BLaER1 treated with 17β-estradiol and CSF1 and Interleukin-3, amounts not matched to agents 10 nM and 100 nM (cell line): Measurements from ENCODE around the gene MX2.

Source experiments
- H3K27ac ChIP-seq, 11 experiments: shearing (Covaris generic); formaldehyde crosslinking; 2 replicates each; pipeline ENCODE4 v1.8.1; 2022
- H3K27me3 ChIP-seq, 11 experiments: shearing (Covaris generic); formaldehyde crosslinking; 2 replicates each; pipeline ENCODE4 v1.8.1; 2022
- H3K36me3 ChIP-seq, 11 experiments: shearing (Covaris generic); formaldehyde crosslinking; 2 replicates each; pipeline ENCODE4 v1.8.1; 2022
- H3K4me1 ChIP-seq, 10 experiments: shearing (Covaris generic); formaldehyde crosslinking; 2 replicates each; pipeline ENCODE4 v1.8.1; 2022
- H3K4me2 ChIP-seq, 11 experiments: shearing (Covaris generic); formaldehyde crosslinking; 2 replicates each; pipeline ENCODE4 v1.8.1; 2022
- H3K4me3 ChIP-seq, 10 experiments: shearing (Covaris generic); formaldehyde crosslinking; 2 replicates each; pipeline ENCODE4 v1.8.1; 2022
- H3K9ac ChIP-seq, 11 experiments: shearing (Covaris generic); formaldehyde crosslinking; 2 replicates each; pipeline ENCODE4 v1.8.1; 2022
- H3K9me3 ChIP-seq, 11 experiments: shearing (Covaris generic); formaldehyde crosslinking; replicated peaks in 1 of 11; 2 replicates each; pipeline ENCODE4 v1.8.1; 2022
- H4K20me1 ChIP-seq, 11 experiments: shearing (Covaris generic); formaldehyde crosslinking; 2 replicates each; pipeline ENCODE4 v1.8.1; 2022
- Cebpa-rat ChIP-seq, 11 experiments: shearing (Covaris generic); IDR thresholded peaks; 2 replicates each; pipeline ENCODE4 v1.8.1; 2022

MX2 gene

DNA sequence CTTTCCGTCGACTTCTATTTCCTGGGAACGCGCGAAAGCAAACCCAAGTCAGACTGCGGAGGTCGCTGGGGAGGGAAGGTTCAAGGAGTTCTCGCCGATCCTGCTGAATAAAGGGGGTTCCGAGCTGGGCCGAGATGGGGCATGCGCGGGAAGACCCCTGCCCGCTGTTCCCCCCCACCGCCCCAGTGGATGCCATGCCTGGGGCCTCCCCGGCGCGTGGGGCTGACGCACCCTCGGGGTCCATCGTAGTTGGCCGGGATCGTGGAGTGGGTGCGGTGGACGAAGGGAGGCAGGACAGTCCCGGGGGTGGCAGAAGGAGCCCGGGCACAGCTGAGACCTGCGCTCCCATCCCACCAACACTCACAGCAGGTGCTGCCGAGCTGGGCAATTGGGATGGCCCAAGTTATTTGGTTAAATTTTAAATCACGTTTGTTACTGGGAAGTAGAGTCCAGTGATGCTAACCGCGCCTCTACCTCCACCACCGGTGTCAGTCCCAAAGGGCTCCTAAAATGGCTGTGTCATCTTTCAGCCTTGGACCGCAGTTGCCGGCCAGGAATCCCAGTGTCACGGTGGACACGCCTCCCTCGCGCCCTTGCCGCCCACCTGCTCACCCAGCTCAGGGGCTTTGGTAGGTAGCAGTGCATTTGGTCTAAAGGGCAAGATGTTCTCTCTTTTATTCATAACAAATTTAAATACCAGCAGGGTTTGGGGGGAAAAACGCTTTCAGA lies 65.0 kb downstream of the MX2 start:
- peak overlapping the region; percentile 74 to 98 (median 92) for H3K4me2 ChIP-seq
- peaks cover 51 to 88% (median 81%) of the 10 kb centered on the region in 10 experiments for H3K4me1 ChIP-seq
- H3K9ac ChIP-seq, result peak overlapping the region in 10 of 11 experiments; percentile 18 to 87 (median 75); a peak in 15 of 22 replicates
- TF ChIP-seq Cebpa-rat (IDR thresholded peaks at IDR 0.05), result no peak
- peaks cover 0 to 13% (median 0%) of the 10 kb centered on the region in 11 experiments; a peak in 1 of 22 replicates for H4K20me1 ChIP-seq
- peak overlapping the region in 5 of 11 experiments; percentile 62 to 75 (median 72); a peak in 6 of 22 replicates for H3K27ac ChIP-seq
- peaks cover 0 to 29% (median 0%) of the 10 kb centered on the region in 11 experiments; a peak in 4 of 22 replicates for H3K36me3 ChIP-seq
- H3K9me3 ChIP-seq, result no peaks in the 10 kb centered on the region
- peak overlapping the region; percentile 55 to 79 (median 64) for H3K4me3 ChIP-seq
- H3K27me3 ChIP-seq, result peaks cover 23 to 39% (median 27%) of the 10 kb centered on the region in 11 experiments

DNA sequence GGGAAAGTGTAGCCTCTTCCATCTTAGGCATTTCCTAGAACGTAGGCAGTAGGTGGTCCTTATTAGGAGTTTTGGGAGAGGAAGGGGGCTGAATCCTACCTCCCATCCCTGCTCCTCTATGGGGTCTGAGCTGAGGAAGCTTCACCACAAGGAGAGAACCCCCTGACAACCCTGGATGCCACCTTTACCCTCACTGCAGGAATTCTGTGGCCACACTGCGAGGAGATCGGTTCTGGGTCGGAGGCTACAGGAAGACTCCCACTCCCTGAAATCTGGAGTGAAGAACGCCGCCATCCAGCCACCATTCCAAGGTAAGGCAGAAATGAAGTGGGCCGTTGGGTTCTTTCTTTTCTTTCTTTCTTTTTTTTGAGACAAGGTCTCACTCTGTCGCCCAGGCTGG lies 65.7 kb downstream of the MX2 start:
- Histone ChIP-seq H3K4me1 (peaks cover 51 to 88% (median 81%) of the 10 kb centered on the region in 10 experiments), H3K27me3 (peaks cover 23 to 39% (median 27%) of the 10 kb centered on the region in 11 experiments)

DNA sequence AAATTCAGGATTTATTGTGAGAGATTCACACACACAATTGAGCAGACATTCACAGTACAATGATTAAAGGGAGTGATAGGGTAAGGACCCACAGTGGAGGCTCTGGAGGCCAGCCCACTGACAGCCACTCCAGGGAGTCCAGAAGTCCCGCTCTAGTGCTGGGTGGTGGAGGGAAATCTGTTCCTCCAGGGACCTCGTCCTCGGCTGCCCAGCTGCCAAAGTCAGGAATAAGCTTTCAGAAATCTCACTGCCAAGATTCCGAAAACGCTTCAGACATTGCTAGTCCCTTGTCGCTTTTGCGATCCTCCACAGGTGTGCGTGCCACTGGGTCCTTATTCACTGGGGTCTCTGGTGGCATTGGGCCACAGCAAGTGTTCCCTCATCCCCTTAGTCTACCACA lies 66.5 kb downstream of the MX2 start:
- H3K9me3 ChIP-seq, result peaks cover 1 to 7% (median 4%) of the 10 kb centered on the region in 11 experiments; a peak in 13 of 22 replicates
- H3K27ac ChIP-seq, result no peak overlapping the region
- H3K9ac ChIP-seq, result peak overlapping the region in 3 of 11 experiments; percentile 1 to 25 (median 19); a peak in 2 of 22 replicates
- peaks cover 23 to 39% (median 27%) of the 10 kb centered on the region in 11 experiments for H3K27me3 ChIP-seq
- peaks cover 0 to 44% (median 0%) of the 10 kb centered on the region in 11 experiments; a peak in 4 of 22 replicates for H3K36me3 ChIP-seq
- H4K20me1 ChIP-seq, result peaks cover 0 to 13% (median 0%) of the 10 kb centered on the region in 11 experiments; a peak in 1 of 22 replicates
- H3K4me1 ChIP-seq, result peaks cover 50 to 89% (median 84%) of the 10 kb centered on the region in 10 experiments
- H3K4me2 ChIP-seq, result peak overlapping the region; percentile 74 to 98 (median 92)
- no peak for TF ChIP-seq Cebpa-rat (IDR thresholded peaks at IDR 0.05)
- peak overlapping the region in 1 of 10 experiments; percentile 79; a peak in 1 of 20 replicates for H3K4me3 ChIP-seq

More for the DNA sequence above, 65.7 kb downstream of the MX2 start:
- H3K9ac ChIP-seq, result no peak overlapping the region
- H3K9me3 ChIP-seq, result no peaks in the 10 kb centered on the region; a peak in 2 of 22 replicates
- peak overlapping the region in 4 of 10 experiments; percentile 3 to 79 (median 68); a peak in 4 of 20 replicates for H3K4me3 ChIP-seq
- H3K27ac ChIP-seq, result no peak overlapping the region
- peaks cover 0 to 13% (median 0%) of the 10 kb centered on the region in 11 experiments; a peak in 1 of 22 replicates for H4K20me1 ChIP-seq
- H3K36me3 ChIP-seq, result peaks cover 0 to 36% (median 0%) of the 10 kb centered on the region in 11 experiments; a peak in 4 of 22 replicates
- H3K4me2 ChIP-seq, result peak overlapping the region; percentile 74 to 98 (median 92)
- TF ChIP-seq Cebpa-rat (IDR thresholded peaks at IDR 0.05), result no peak

DNA sequence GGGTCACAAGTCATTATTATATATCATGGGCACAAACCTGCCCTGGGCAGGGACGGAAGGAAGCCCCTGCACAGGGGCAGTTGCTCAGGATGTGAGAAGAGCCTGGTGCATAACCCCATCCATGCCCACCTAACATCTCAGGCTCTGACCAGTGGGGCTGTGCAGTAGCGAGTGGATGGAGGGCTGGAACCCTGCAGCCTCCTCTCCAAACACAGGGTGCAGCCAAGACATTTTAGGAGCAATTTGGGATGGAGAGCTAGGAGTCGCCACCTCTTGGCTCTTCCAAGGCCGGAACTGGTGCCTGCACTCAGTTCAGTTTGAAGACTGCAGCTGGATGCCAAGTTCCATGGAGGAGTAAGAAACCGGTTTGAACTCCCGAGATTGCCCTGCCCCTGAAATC lies 67.0 kb downstream of the MX2 start:
- Histone ChIP-seq H3K27ac (no peak overlapping the region), H3K4me1 (peaks cover 45 to 88% (median 80%) of the 10 kb centered on the region in 10 experiments), H4K20me1 (peaks cover 0 to 13% (median 0%) of the 10 kb centered on the region in 11 experiments; a peak in 1 of 22 replicates), H3K4me3 (peak overlapping the region in 1 of 10 experiments; percentile 79; a peak in 1 of 20 replicates), H3K27me3 (peaks cover 23 to 39% (median 27%) of the 10 kb centered on the region in 11 experiments), H3K9me3 (peaks cover 6 to 12% (median 9%) of the 10 kb centered on the region in 11 experiments; a peak in 21 of 22 replicates), H3K36me3 (peaks cover 0 to 49% (median 1%) of the 10 kb centered on the region in 11 experiments; a peak in 7 of 22 replicates), H3K4me2 (peak overlapping the region; percentile 74 to 98 (median 92); a peak in 21 of 22 replicates), H3K9ac (no peak overlapping the region)
- no peak for TF ChIP-seq Cebpa-rat (IDR thresholded peaks at IDR 0.05)

DNA sequence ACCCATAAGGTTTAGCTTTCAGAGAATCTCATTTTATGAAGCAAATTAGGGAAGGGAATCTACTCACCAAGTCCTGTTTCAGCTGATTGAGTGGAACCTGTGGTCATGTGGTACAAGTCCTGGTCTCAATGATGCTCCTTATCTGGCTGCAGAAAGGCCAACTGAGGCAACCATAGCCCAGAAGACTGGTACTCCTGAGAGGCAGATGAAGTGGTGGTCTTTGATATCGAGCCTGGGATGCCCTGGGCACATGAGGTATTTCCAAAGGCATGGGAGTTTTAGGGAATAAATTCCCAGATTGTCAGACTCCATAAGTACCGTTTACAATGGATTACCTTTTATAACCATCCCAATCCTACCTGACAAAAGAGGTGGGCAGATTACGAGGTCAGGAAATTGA lies 67.5 kb downstream of the MX2 start:
- no peak for TF ChIP-seq Cebpa-rat (IDR thresholded peaks at IDR 0.05)
- Histone ChIP-seq H3K4me3 (no peak overlapping the region), H3K27ac (no peak overlapping the region), H3K4me1 (peaks cover 43 to 84% (median 75%) of the 10 kb centered on the region in 10 experiments), H4K20me1 (peaks cover 0 to 13% (median 0%) of the 10 kb centered on the region in 11 experiments; a peak in 1 of 22 replicates), H3K9ac (no peak overlapping the region), H3K4me2 (peak overlapping the region in 9 of 11 experiments; percentile 11 to 95 (median 88); a peak in 16 of 22 replicates), H3K36me3 (peaks cover 0 to 54% (median 6%) of the 10 kb centered on the region in 11 experiments; a peak in 7 of 22 replicates), H3K27me3 (peaks cover 23 to 39% (median 27%) of the 10 kb centered on the region in 11 experiments), H3K9me3 (peaks cover 11 to 17% (median 14%) of the 10 kb centered on the region in 11 experiments; a peak in 21 of 22 replicates)

DNA sequence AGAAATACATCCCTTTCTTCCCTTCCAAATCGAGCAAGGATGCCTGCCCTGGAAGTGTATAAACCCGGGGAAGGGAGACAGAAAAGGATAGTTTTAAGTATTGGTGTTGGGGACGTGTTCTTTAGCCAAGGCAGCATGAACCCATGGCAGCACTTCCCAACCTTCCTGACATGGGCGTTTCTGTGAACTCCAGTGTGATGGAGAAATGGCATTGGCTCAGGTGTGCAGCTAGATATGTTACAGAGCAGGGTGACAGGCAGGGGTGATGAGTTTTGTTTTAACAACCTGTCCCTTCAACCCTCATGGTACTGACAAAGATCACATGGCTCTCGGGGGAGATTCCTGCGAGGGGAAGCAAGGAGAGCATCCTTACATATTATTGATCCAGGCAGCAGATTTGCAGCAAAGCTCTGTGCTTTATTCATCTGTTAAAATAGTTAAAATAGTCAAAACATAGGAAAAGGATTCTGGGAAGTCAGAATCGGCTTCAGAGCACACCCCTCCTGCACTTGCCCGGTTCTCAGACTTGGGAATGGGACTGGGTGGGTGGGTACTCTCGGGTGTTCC lies 68.2 kb downstream of the MX2 start:
- Histone ChIP-seq H3K4me2 (peak overlapping the region in 10 of 11 experiments; percentile 1 to 95 (median 84); a peak in 15 of 22 replicates), H3K4me1 (peaks cover 43 to 80% (median 72%) of the 10 kb centered on the region in 10 experiments), H3K9me3 (peaks cover 18 to 24% (median 21%) of the 10 kb centered on the region in 11 experiments), H3K9ac (no peak overlapping the region), H3K36me3 (peaks cover 0 to 61% (median 10%) of the 10 kb centered on the region in 11 experiments; a peak in 12 of 22 replicates), H4K20me1 (peaks cover 0 to 13% (median 0%) of the 10 kb centered on the region in 11 experiments; a peak in 1 of 22 replicates), H3K27ac (no peak overlapping the region), H3K27me3 (peaks cover 23 to 39% (median 27%) of the 10 kb centered on the region in 11 experiments), H3K4me3 (no peak overlapping the region)
- no peak for TF ChIP-seq Cebpa-rat (IDR thresholded peaks at IDR 0.05)

DNA sequence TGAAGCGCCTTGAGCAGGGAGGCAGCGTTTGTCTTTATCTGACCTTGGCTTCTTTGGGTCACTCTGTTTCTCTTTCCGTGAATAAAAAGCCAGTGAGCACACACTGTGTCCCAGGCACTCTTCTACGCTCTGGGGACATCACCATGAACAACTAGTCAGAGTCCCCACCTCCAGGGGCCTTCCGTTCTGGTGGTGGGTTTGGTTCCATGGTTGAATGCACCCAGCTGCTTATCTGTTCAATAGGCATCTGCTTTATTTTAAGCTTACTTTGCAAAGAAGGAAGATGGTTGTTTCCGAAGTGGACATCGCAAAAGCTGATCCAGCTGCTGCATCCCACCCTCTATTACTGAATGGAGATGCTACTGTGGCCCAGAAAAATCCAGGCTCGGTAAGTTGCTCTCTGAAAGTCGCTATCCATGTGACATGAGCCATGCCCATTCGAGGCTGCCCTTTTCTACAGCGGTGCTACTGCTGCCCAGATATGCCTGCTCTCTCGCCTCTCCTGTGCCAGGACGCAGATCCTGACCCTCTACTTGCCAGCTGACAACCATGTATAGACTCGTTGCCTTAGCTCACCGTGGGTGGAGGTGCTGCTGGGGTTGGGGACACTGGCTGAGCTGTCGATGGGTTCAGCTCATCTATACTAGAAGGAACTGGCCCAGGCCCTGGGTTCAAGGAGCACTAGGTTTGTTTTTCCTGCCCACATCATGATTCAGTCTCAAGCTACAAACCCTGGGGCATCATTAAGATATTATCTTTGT lies 70.1 kb downstream of the MX2 start:
- H3K4me3 ChIP-seq, result peak overlapping the region in 4 of 10 experiments; percentile 7 to 20 (median 12); a peak in 2 of 20 replicates
- H3K9me3 ChIP-seq, result peaks cover 35 to 44% (median 40%) of the 10 kb centered on the region in 11 experiments
- peaks cover 33 to 64% (median 61%) of the 10 kb centered on the region in 10 experiments for H3K4me1 ChIP-seq
- H3K4me2 ChIP-seq, result peak overlapping the region; percentile 49 to 94 (median 77)
- H3K27ac ChIP-seq, result peak overlapping the region in 7 of 11 experiments; percentile 43 to 79 (median 68); a peak in 14 of 22 replicates
- peak overlapping the region in 6 of 11 experiments; percentile 21 to 63 (median 50); a peak in 9 of 22 replicates for H3K9ac ChIP-seq
- H3K36me3 ChIP-seq, result peaks cover 18 to 80% (median 28%) of the 10 kb centered on the region in 11 experiments; a peak in 20 of 22 replicates
- no peak for TF ChIP-seq Cebpa-rat (IDR thresholded peaks at IDR 0.05)
- H4K20me1 ChIP-seq, result peaks cover 0 to 13% (median 0%) of the 10 kb centered on the region in 11 experiments; a peak in 1 of 22 replicates
- peaks cover 8 to 25% (median 13%) of the 10 kb centered on the region in 11 experiments for H3K27me3 ChIP-seq
